Heart left ventricle (tissue), 16 donors: ENCODE data around the gene CACNA2D3. TPM values are rescaled to one million over a fixed set of nuclear protein-coding genes. Genes with fewer than 3 reads are reported as not detected.

Experiments used
- ATAC-seq, 4 donors: fragments of 200-7000 bp; cut with Tn5 transposase; one replicate each; pipeline ENCODE4 v1.9.1; 2020 to 2022; ENCODE audit warnings: moderate library complexity in 4 of 4, mild to moderate bottlenecking in 3 of 4, moderate number of reproducible peaks in 1 of 4
- DNase-seq, 5 donors: peaks; one replicate each; pipeline ENCODE4 v3.0.0-alpha.2; 2020
- H3K27ac ChIP-seq, 12 donors: fragments of 200-600 bp; sonication (generic) in 4 of 12; one replicate each; pipeline versions ENCODE4 v1.5.0 to v1.8.0; 2016 to 2022; ENCODE audit warnings: mild to moderate bottlenecking in 2 of 12
- H3K27me3 ChIP-seq, 9 donors: fragments of 200-600 bp; sonication (generic) in 2 of 9; one replicate each; pipeline versions ENCODE4 v1.5.1 to v1.8.0; 2016 to 2022; ENCODE audit warnings: mild to moderate bottlenecking in 3 of 9
- H3K36me3 ChIP-seq, 9 donors: fragments of 200-600 bp; sonication (generic) in 2 of 9; one replicate each; pipeline versions ENCODE4 v1.5.0 to v1.8.0; 2018 to 2022; ENCODE audit warnings: mild to moderate bottlenecking in 2 of 9
- H3K4me1 ChIP-seq, 12 donors: fragments of 200-600 bp; sonication (generic) in 4 of 12; one replicate each; pipeline versions ENCODE4 v1.5.0 to v1.8.0; 2016 to 2022; ENCODE audit warnings: mild to moderate bottlenecking in 3 of 12
- H3K4me3 ChIP-seq, 12 donors: fragments of 200-600 bp; sonication (generic) in 4 of 12; one replicate each; pipeline versions ENCODE4 v1.5.0 to v1.8.0; 2017 to 2022; ENCODE audit warnings: mild to moderate bottlenecking in 9 of 12, moderate library complexity in 4 of 12
- H3K9me3 ChIP-seq, 12 donors: fragments of 200-600 bp; sonication (generic) in 4 of 12; one replicate each; pipeline versions ENCODE4 v1.5.0 to v1.8.0; 2016 to 2022; ENCODE audit warnings: mild to moderate bottlenecking in 1 of 12
- CTCF ChIP-seq, 12 donors: fragments of 200-600 bp; sonication (generic) in 4 of 12; IDR thresholded peaks; one replicate each; pipeline versions ENCODE4 v1.5.0 to v1.8.0; 2018 to 2022; ENCODE audit warnings: antibody characterized with exemption in 12 of 12, mild to moderate bottlenecking in 5 of 12
- POLR2A ChIP-seq, 2 donors: fragments of 450-650 bp; IDR thresholded peaks; one replicate each; pipeline ENCODE4 v1.6.1; 2017; ENCODE audit warnings: antibody characterized with exemption in 2 of 2, mild to moderate bottlenecking in 2 of 2, moderate library complexity in 2 of 2
- WGBS, 4 donors: extraction: QIAGEN DNeasy Blood & Tissue Kit in 2 of 4; methylation state at CpG; one replicate each; pipeline versions ENCODE4 v1.1.5 to v1.1.7; 2013 to 2018; 5-methylcytosine and 5-hydroxymethylcytosine counted together
- intact Hi-C, 10 donors: fragments of 100-400 bp; cut with DNase I; formaldehyde crosslinking; loops; one replicate each; pipeline versions ENCODE4 v1.11.1 to v1.14.2; 2022
- polyA plus RNA-seq, 2 donors: library from polyadenylated mRNA; stranded (reverse); fragments of 200-250 nt; gene quantifications; one replicate each; pipeline ENCODE4 v1.2.3, GENCODE V29; 2013
- total RNA-seq, 9 donors: library from RNA; depleted of rRNA in 2 of 9; stranded (reverse); fragments of >200 nt in 2 of 9; fragmentation: NEBNext Ultra II Directional in 3 of 9; extraction: Animal tissue kit (Norgen Biotek cat#: 25700) in 3 of 9; gene quantifications; one replicate each; pipeline versions ENCODE4 v1.1.0 to v1.2.4, GENCODE V29; 2016 to 2023
- donor health status: ischemic (EF 13 %, LVEDD 7.1; RV severe dilation, severe dysfunction).
- donor health status: healthy with polysubstance abuse.
- donor health status: DM: no; HTN: yes; CAD: no.
- donor health status: DM: no; HTN: no; CAD: no.
- donor health status: ischemic (EF 25% LVEDD 6.9; RV normal size, moderate dysfunction).
- donor health status: ischemic (EF 25% LVEDD 5.7; RV mildly dilated, moderate dysfunction).
- donor health status: healthy.
- donor health status: DM: yes; HTN: yes; CAD: no.
- donor health status: ischemic (EF 35%, LVEDD 5.7; RV mildly dilated, moderate dysfunction).
- donor health status: nonischemic (EF 11% LVEDD 7.7; RV severe dilation, severe dysfunction).
- donor health status: DM: yes; HTN: yes; CAD: no.
- donor health status: PGD.
- donor health status: ischemic (EF 29% LVEDD 5.4; RV normal size, mild dysfunction).
- donor health status: nonischemic (EF 23%, LVEDD 6.1; RV moderate dilation, normal function).

Gene CACNA2D3
- total and polyA plus RNA-seq, 11 donors = 0.17 to 25.1 (median 12.8) TPM

- Histone ChIP-seq H3K9me3 (no peaks in the 10 kb centered on the region), H3K4me1 (peaks cover 0 to 32% (median 5%) of the 10 kb centered on the region in 12 donors), H3K27ac (peak overlapping the region in 6 of 12 donors; percentile 6 to 76 (median 42)), H3K36me3 (no peaks in the 10 kb centered on the region), H3K27me3 (no peaks in the 10 kb centered on the region), H3K4me3 (no peak overlapping the region)
- WGBS, 4 donors = 81 to 88% (median 84%) methylated on average over 4 of the region's 4 CpGs
- ATAC-seq (no peak), DNase-seq (no peak)
- no peak for TF ChIP-seq CTCF (IDR thresholded peaks at IDR 0.05)
- no peak for TF ChIP-seq POLR2A (IDR thresholded peaks at IDR 0.05)
- intact Hi-C loops = no loop called here
Observed at GRCh38 chr3:54901906-54902685, 779.7 kb downstream of the CACNA2D3 start.

GRCh38 chr3:54905261-54905888 is 783.0 kb downstream of the CACNA2D3 start:
- Histone ChIP-seq H3K27ac (no peak overlapping the region), H3K4me1 (peaks cover 0 to 39% (median 5%) of the 10 kb centered on the region in 12 donors), H3K36me3 (no peaks in the 10 kb centered on the region), H3K9me3 (no peaks in the 10 kb centered on the region), H3K27me3 (no peaks in the 10 kb centered on the region), H3K4me3 (no peak overlapping the region)
- TF ChIP-seq CTCF (IDR thresholded peaks at IDR 0.05) = no peak
- ATAC-seq (no peak), DNase-seq (no peak)
- WGBS, 4 donors = 49 to 85% (median 78%) methylated on average over 2 of the region's 2 CpGs
- intact Hi-C loops = no loop called here

GRCh38 chr3:54905920-54906319 is 783.6 kb downstream of the CACNA2D3 start:
- Histone ChIP-seq H3K27ac (no peak overlapping the region), H3K9me3 (no peaks in the 10 kb centered on the region), H3K36me3 (no peaks in the 10 kb centered on the region), H3K4me3 (no peak overlapping the region), H3K27me3 (no peaks in the 10 kb centered on the region), H3K4me1 (peaks cover 0 to 33% (median 3%) of the 10 kb centered on the region in 12 donors)
- no peak for DNase-seq
- TF ChIP-seq CTCF (IDR thresholded peaks at IDR 0.05) = no peak
- no peak for TF ChIP-seq POLR2A (IDR thresholded peaks at IDR 0.05)
- intact Hi-C loops = no loop called here
- no peak for ATAC-seq
- 78 to 85% (median 81%) methylated on average over 3 of the region's 3 CpGs for WGBS, 4 donors

- ATAC-seq (peak; percentile 69 to 89 (median 72)), DNase-seq (no peak)
- no peak overlapping the region for H3K4me3 ChIP-seq
- intact Hi-C loops = no loop called here
- peaks cover 0 to 25% (median 0%) of the 10 kb centered on the region in 12 donors for H3K4me1 ChIP-seq
- no peaks in the 10 kb centered on the region for H3K27me3 ChIP-seq
- no peaks in the 10 kb centered on the region for H3K36me3 ChIP-seq
- TF ChIP-seq CTCF (IDR thresholded peaks at IDR 0.05) (no peak), POLR2A (IDR thresholded peaks at IDR 0.05) (no peak)
- peaks cover 0 to 4% (median under 1%) of the 10 kb centered on the region in 12 donors for H3K9me3 ChIP-seq
- H3K27ac ChIP-seq = peak overlapping the region in 2 of 12 donors; percentile 0 to 9
- 72 to 85% (median 76%) methylated on average over 2 of the region's 2 CpGs for WGBS, 4 donors
Observed at GRCh38 chr3:54906763-54907162, 784.4 kb downstream of the CACNA2D3 start.
